Ovary (tissue), 9 donors: ENCODE data around the gene IL27RA. TPM values are rescaled to one million over a fixed set of nuclear protein-coding genes. Genes with fewer than 3 reads are reported as not detected.

ENCODE experiments used
- DNase-seq, 5 donors: peaks; one replicate each; pipeline ENCODE4 v3.0.0-alpha.2; 2019 to 2020
- H3K27ac ChIP-seq, 2 donors: fragments of 200-600 bp; one replicate each; pipeline versions ENCODE4 v1.5.1 to v1.8.0; 2019 to 2022
- H3K27me3 ChIP-seq: fragments of 200-600 bp; one replicate; pipeline ENCODE4 v1.8.0; 2022
- H3K36me3 ChIP-seq: fragments of 200-600 bp; sonication (generic); one replicate; pipeline ENCODE4 v1.5.1; 2019
- H3K4me1 ChIP-seq: one replicate; pipeline ENCODE4 v1.8.1; 2013; ENCODE audit warnings: mild to moderate bottlenecking, moderate library complexity; ENCODE audit not compliant: insufficient read depth
- H3K4me3 ChIP-seq: fragments of 200-600 bp; sonication (generic); one replicate; pipeline ENCODE4 v1.5.1; 2017
- H3K9me3 ChIP-seq, 2 donors: fragments of 200-600 bp in 1 of 2; sonication (generic) in 1 of 2; one replicate each; pipeline versions ENCODE4 v1.5.1 to v1.8.1; 2013 to 2019; ENCODE audit warnings: mild to moderate bottlenecking in 1 of 2, moderate library complexity in 1 of 2
- EP300 ChIP-seq: sonication (generic); formaldehyde crosslinking; IDR thresholded peaks from one replicate; pipeline ENCODE4 v1.6.1; 2017; ENCODE audit warnings: antibody characterized with exemption
- POLR2A ChIP-seq: fragments of 450-650 bp; IDR thresholded peaks from one replicate; pipeline ENCODE4 v1.6.1; 2017; ENCODE audit warnings: antibody characterized with exemption, mild to moderate bottlenecking, moderate library complexity
- WGBS, 3 donors: extraction: QIAGEN DNeasy Blood & Tissue Kit in 1 of 3; methylation state at CpG; one replicate each; pipeline versions ENCODE4 v1.1.5 to v1.1.7; 2013 to 2017; 5-methylcytosine and 5-hydroxymethylcytosine counted together
- intact Hi-C, 4 donors: fragments of 100-400 bp; cut with DNase I; formaldehyde crosslinking; loops; one replicate each; pipeline versions ENCODE4 v1.11.0 to v1.15.1; 2022 to 2023
- polyA plus RNA-seq, 2 donors: library from polyadenylated mRNA; stranded (reverse); fragments of 200-250 nt in 1 of 2; fragments of 350-450 nt in 1 of 2; fragmentation: Illumina TruSeq in 1 of 2; extraction: RNeasy Lipid Tissue Mini Kit (QIAGEN cat#74804) in 1 of 2; gene quantifications; one replicate each; pipeline ENCODE4 v1.2.3, GENCODE V29; 2013 to 2014
- total RNA-seq, 7 donors: library from RNA; depleted of rRNA in 2 of 7; stranded (reverse); fragments of >200 nt in 2 of 7; fragmentation: NEBNext Ultra II Directional in 3 of 7; extraction: Animal tissue kit (Norgen Biotek cat#: 25700) in 3 of 7; gene quantifications; one replicate each; pipeline versions ENCODE4 v1.1.0 to v1.2.4, GENCODE V29; 2016 to 2023
- TF ChIP-seq, protein P1 (sequence below), 3 donors: fragments of 450-650 bp in 2 of 3; fragments of 200-600 bp in 1 of 3; IDR thresholded peaks; one replicate each; pipeline versions ENCODE4 v1.5.1 to v1.8.0; 2016 to 2022; ENCODE audit warnings: antibody characterized with exemption in 3 of 3, mild to moderate bottlenecking in 1 of 3
- donor health status: DM: no; HTN: no; CAD: no; lungs with moderate emphysema.
- donor health status: DM: no; HTN: no; CAD: no.
- donor health status: Bipolar disorder and iron deficiency.
- donor health status: DM: yes; HTN: yes; CAD: no.
- donor health status: DM: no; HTN: no; CAD: no.
- donor health status: DM: yes; HTN: yes; CAD: no.

The IL27RA gene
- total and polyA plus RNA-seq, 9 donors: 0.48 to 4.3 (median 2.1) TPM

DNA sequence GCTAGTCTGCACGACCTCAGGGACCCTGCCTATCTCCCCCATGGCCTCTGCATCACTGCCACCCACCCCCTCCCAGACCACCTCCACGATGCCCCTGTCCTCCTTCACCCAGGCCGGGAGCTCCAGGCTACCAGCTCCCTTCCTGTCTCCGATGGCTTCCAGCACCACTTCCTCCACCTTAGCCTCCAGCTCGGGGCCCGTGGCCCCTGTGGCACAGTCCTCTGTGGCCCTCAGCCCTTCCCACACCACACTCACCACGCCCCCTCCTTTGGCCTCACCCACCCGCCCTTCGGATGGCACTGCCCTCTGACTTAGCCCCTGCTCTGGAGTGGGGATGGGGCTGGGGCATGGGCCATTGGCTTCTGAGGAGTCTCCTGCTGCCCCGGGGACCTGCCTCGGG, 23.2 kb downstream of the IL27RA start:
- Histone ChIP-seq H3K9me3 (no peaks in the 10 kb centered on the region), H3K4me1 (peaks cover 4% of the 10 kb centered on the region), H3K27ac (no peak overlapping the region), H3K27me3 (no peaks in the 10 kb centered on the region), H3K4me3 (no peak overlapping the region), H3K36me3 (no peaks in the 10 kb centered on the region)
- 69 to 72% (median 70%) methylated on average over 11 of the region's 11 CpGs for WGBS, 3 donors
- TF ChIP-seq, protein P1, sequence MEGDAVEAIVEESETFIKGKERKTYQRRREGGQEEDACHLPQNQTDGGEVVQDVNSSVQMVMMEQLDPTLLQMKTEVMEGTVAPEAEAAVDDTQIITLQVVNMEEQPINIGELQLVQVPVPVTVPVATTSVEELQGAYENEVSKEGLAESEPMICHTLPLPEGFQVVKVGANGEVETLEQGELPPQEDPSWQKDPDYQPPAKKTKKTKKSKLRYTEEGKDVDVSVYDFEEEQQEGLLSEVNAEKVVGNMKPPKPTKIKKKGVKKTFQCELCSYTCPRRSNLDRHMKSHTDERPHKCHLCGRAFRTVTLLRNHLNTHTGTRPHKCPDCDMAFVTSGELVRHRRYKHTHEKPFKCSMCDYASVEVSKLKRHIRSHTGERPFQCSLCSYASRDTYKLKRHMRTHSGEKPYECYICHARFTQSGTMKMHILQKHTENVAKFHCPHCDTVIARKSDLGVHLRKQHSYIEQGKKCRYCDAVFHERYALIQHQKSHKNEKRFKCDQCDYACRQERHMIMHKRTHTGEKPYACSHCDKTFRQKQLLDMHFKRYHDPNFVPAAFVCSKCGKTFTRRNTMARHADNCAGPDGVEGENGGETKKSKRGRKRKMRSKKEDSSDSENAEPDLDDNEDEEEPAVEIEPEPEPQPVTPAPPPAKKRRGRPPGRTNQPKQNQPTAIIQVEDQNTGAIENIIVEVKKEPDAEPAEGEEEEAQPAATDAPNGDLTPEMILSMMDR (IDR thresholded peaks at IDR 0.05): no peak
- no peak for TF ChIP-seq EP300
- no peak for TF ChIP-seq POLR2A
- no peak for DNase-seq
- intact Hi-C loops: no loop called here

DNA sequence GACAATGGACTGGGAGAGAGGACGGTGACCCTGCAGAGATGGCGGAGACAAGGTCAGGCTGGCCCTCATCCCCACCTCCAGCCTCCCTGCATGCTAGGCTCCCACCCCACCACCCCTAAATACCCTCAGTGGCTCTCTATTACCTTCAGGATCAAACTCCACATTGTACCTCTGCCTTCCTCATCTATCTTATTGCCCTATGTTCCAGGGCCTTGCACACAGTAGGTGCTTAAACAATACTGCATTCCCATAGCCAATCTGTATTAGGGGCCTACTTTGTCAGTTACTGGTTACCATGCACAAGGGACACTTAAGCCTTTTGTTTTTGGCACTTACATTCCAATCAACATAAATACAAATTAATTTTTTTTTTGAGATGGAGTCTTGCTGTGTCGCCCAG, 23.8 kb downstream of the IL27RA start:
- TF ChIP-seq EP300: no peak
- TF ChIP-seq POLR2A: no peak
- TF ChIP-seq, protein P1 (IDR thresholded peaks at IDR 0.05): no peak
- no peaks in the 10 kb centered on the region for H3K36me3 ChIP-seq
- H3K27ac ChIP-seq: no peak overlapping the region
- no peak for DNase-seq
- H3K27me3 ChIP-seq: no peaks in the 10 kb centered on the region
- H3K4me1 ChIP-seq: peaks cover 4% of the 10 kb centered on the region
- intact Hi-C loops: no loop called here
- 76 to 90% (median 79%) methylated on average over 3 of the region's 3 CpGs for WGBS, 3 donors
- H3K4me3 ChIP-seq: no peak overlapping the region
- no peaks in the 10 kb centered on the region for H3K9me3 ChIP-seq

DNA sequence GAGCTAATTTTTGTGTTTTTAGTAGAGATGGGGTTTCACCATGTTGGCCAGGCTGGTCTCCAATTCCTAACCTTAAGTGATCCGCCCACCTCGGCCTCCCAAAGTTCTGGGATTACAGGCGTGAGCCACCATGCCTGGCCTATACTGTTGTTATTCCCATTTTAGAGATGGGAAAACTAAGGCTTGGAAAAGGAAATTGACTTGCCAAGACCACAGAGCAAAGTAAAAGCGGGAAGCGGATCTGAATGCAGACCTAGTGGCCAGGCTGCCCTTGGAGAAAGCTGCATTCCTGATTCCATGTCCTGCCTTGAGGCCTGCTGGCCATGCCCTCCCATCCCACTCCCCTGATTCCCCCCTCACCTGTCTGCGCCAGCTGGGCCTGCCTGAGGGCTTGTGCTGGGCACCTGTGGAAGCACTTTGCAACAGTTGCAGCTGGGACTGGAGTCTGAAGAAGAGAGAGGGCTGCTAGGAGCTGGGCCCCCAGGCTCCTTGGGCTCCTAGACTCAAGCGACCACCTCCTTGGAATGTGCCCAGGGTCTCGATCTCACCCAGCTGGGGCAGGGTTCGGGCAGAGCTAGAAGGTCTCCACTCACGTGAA, 24.6 kb downstream of the IL27RA start:
- DNase-seq: no peak
- WGBS, 3 donors: 89 to 95% (median 90%) methylated on average over 10 of the region's 10 CpGs
- no peaks in the 10 kb centered on the region for H3K27me3 ChIP-seq
- intact Hi-C loops: no loop called here
- H3K36me3 ChIP-seq: no peaks in the 10 kb centered on the region
- no peak overlapping the region for H3K27ac ChIP-seq
- TF ChIP-seq EP300 (no peak), POLR2A (no peak)
- TF ChIP-seq, protein P1 (IDR thresholded peaks at IDR 0.05): no peak
- no peak overlapping the region for H3K4me3 ChIP-seq
- no peaks in the 10 kb centered on the region for H3K9me3 ChIP-seq
- peaks cover 4% of the 10 kb centered on the region for H3K4me1 ChIP-seq

DNA sequence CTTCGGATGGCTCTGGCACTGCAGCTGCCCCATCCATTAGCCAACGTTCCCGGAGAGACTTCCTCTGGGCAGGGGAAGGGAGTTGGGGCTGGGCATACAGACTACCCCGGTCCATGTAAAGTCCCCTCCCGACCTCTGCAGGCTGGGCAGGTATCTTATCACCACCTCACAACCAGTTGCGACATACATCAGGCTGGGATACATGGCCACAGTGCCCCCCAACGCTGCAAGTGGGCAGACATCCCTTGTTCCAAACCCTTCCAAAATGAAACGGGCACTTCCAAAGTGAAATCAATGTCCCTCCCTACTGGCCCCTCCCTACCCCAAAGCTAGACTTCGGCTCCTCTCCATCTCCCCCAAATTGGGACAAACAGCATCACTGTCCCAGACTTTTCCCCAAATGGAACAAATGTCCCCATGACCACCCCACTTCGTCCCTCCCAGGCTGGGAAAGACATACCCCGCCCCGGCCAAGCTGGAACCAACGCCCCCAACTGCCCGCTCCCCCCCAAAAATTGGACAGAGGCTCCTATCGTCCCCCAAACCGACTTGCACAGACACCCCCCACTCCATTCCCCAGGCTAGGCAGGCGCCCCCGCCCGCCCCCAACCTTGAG, 25.3 kb downstream of the IL27RA start:
- intact Hi-C loops: no loop called here
- H3K36me3 ChIP-seq: no peaks in the 10 kb centered on the region
- DNase-seq: no peak
- 18 to 21% (median 20%) methylated on average over 19 of the region's 19 CpGs for WGBS, 3 donors
- no peaks in the 10 kb centered on the region for H3K9me3 ChIP-seq
- H3K4me3 ChIP-seq: peak overlapping the region; percentile 33
- no peak overlapping the region for H3K27ac ChIP-seq
- H3K27me3 ChIP-seq: no peaks in the 10 kb centered on the region
- H3K4me1 ChIP-seq: peaks cover 4% of the 10 kb centered on the region
- TF ChIP-seq EP300 (no peak), POLR2A (no peak)
